Testis (tissue), 3 donors: ENCODE data around the gene RANBP3. TPM values are rescaled to one million over a fixed set of nuclear protein-coding genes. Genes with fewer than 3 reads are reported as not detected.
A peak's percentile ranks its signal among the peaks of the same experiment; 100 is the strongest.

Experiments
- DNase-seq: peaks from one replicate; pipeline ENCODE4 v3.0.0-alpha.2; 2019
- H3K27ac ChIP-seq, 2 donors: fragments of 200-600 bp; sonication (generic); one replicate each; pipeline ENCODE4 v1.5.1; 2019
- H3K27me3 ChIP-seq: fragments of 200-600 bp; sonication (generic); one replicate; pipeline ENCODE4 v1.5.1; 2019
- H3K36me3 ChIP-seq: fragments of 200-600 bp; sonication (generic); one replicate; pipeline ENCODE4 v1.5.1; 2017; ENCODE audit warnings: low read depth; ENCODE audit errors: missing control alignments
- H3K4me1 ChIP-seq: fragments of 200-600 bp; sonication (generic); one replicate; pipeline ENCODE4 v1.5.1; 2019
- H3K4me3 ChIP-seq, 2 donors: fragments of 200-600 bp; sonication (generic); one replicate each; pipeline ENCODE4 v1.5.1; 2017 to 2019
- H3K9me3 ChIP-seq: fragments of 200-600 bp; sonication (generic); one replicate; pipeline ENCODE4 v1.5.1; 2017
- POLR2A ChIP-seq: fragments of 450-650 bp; IDR thresholded peaks from one replicate; pipeline ENCODE4 v1.6.1; 2017; ENCODE audit warnings: antibody characterized with exemption, mild to moderate bottlenecking, moderate library complexity
- WGBS, 2 donors: methylation state at CpG; one replicate each; pipeline ENCODE4 v1.1.5; 2018; 5-methylcytosine and 5-hydroxymethylcytosine counted together
- intact Hi-C: fragments of 100-400 bp; cut with DNase I; formaldehyde crosslinking; loops from one replicate; pipeline ENCODE4 v1.15.1; 2023; ENCODE audit warnings: low total_unique reads
- polyA plus RNA-seq: library from polyadenylated mRNA; stranded (reverse); fragments of 350-450 nt; fragmentation: Illumina TruSeq; extraction: RNeasy Lipid Tissue Mini Kit (QIAGEN cat#74804); gene quantifications from one replicate; pipeline ENCODE4 v1.2.3, GENCODE V29; 2014; ENCODE audit warnings: low read depth, low replicate concordance; ENCODE audit not compliant: insufficient read depth
- total RNA-seq, 2 donors: library from RNA; depleted of rRNA; stranded (reverse); fragments of >200 nt; gene quantifications; one replicate each; pipeline ENCODE4 v1.2.3, GENCODE V29; 2016
- TF ChIP-seq, protein P1 (sequence below), 3 experiments: fragments of 450-650 bp in 2 of 3; fragments of 200-600 bp in 1 of 3; sonication (generic) in 1 of 3; IDR thresholded peaks; one replicate each; pipeline ENCODE4 v1.5.1; 2016 to 2019; ENCODE audit warnings: antibody characterized with exemption in 3 of 3, mild to moderate bottlenecking in 2 of 3, moderate library complexity in 1 of 3

RANBP3 gene
- total and polyA plus RNA-seq, 3 donors from 2014 or later = 142 to 148 (median 145) TPM

GRCh38 chr19:5993201-5993600 lies 15.3 kb upstream of the RANBP3 start:
- Histone ChIP-seq H3K27me3 (no peaks in the 10 kb centered on the region), H3K27ac (no peak overlapping the region), H3K4me1 (peaks cover 21% of the 10 kb centered on the region), H3K4me3 (no peak overlapping the region), H3K9me3 (no peaks in the 10 kb centered on the region), H3K36me3 (no peaks in the 10 kb centered on the region)
- WGBS, 2 donors = 72 to 79% methylated on average over 13 of the region's 13 CpGs
- TF ChIP-seq, protein P1, sequence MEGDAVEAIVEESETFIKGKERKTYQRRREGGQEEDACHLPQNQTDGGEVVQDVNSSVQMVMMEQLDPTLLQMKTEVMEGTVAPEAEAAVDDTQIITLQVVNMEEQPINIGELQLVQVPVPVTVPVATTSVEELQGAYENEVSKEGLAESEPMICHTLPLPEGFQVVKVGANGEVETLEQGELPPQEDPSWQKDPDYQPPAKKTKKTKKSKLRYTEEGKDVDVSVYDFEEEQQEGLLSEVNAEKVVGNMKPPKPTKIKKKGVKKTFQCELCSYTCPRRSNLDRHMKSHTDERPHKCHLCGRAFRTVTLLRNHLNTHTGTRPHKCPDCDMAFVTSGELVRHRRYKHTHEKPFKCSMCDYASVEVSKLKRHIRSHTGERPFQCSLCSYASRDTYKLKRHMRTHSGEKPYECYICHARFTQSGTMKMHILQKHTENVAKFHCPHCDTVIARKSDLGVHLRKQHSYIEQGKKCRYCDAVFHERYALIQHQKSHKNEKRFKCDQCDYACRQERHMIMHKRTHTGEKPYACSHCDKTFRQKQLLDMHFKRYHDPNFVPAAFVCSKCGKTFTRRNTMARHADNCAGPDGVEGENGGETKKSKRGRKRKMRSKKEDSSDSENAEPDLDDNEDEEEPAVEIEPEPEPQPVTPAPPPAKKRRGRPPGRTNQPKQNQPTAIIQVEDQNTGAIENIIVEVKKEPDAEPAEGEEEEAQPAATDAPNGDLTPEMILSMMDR (IDR thresholded peaks at IDR 0.05) = no peak
- TF ChIP-seq POLR2A = no peak
- no peak for DNase-seq
- intact Hi-C loops = no loop called here

GRCh38 chr19:5992756-5993155 lies 14.8 kb upstream of the RANBP3 start:
- no peak overlapping the region for H3K27ac ChIP-seq

DNA sequence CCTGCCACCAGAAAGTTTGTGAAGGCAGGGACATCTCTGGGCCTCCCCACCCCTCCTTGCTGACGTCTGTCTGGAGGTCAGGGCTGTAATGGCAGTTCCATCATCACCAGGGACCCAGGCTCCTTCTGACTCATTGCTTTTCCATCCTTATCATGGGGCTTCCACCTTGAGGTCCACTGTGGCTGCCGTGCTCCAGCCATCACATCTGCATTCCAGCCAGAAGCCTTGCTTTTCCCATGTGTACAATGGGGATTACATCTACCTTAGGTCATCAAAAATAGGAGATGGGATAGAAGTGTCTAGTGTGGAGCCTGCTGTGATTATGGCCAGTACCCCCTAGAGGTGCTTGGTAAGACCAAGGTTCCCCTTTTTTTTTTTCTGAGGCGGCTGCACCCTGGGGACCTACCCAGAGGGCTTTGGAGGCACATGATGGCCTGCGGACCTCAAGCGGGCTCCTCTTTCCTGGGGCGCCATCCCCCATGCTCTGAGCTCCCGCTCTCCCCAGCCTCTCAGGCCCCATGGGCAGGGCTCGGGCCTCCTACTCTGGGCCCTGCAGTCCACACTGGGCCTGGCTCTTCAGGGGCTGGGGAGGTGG lies 13.4 kb upstream of the RANBP3 start:
- H3K4me3 ChIP-seq = no peak overlapping the region
- 91 to 98% methylated on average over 8 of the region's 8 CpGs for WGBS, 2 donors
- no peak overlapping the region for H3K27ac ChIP-seq
- TF ChIP-seq, protein P1 (IDR thresholded peaks at IDR 0.05) = no peak
- no peak for TF ChIP-seq POLR2A
- no peak for DNase-seq
- intact Hi-C loops = no loop called here
- peaks cover 19% of the 10 kb centered on the region for H3K4me1 ChIP-seq
- H3K27me3 ChIP-seq = no peaks in the 10 kb centered on the region
- H3K9me3 ChIP-seq = no peaks in the 10 kb centered on the region
- H3K36me3 ChIP-seq = no peaks in the 10 kb centered on the region

More at GRCh38 chr19:5992756-5993155, 14.8 kb upstream of the RANBP3 start:
- H3K9me3 ChIP-seq = no peaks in the 10 kb centered on the region
- intact Hi-C loops = no loop called here
- 89 to 93% methylated on average over 11 of the region's 11 CpGs for WGBS, 2 donors
- H3K27me3 ChIP-seq = no peaks in the 10 kb centered on the region
- no peak for DNase-seq
- no peak overlapping the region for H3K4me3 ChIP-seq
- peaks cover 22% of the 10 kb centered on the region for H3K4me1 ChIP-seq
- TF ChIP-seq, protein P1 (IDR thresholded peaks at IDR 0.05) = no peak
- TF ChIP-seq POLR2A = no peak
- H3K36me3 ChIP-seq = no peaks in the 10 kb centered on the region

- peak; percentile 49 for DNase-seq
- H3K4me3 ChIP-seq = peak overlapping the region; percentile 12 to 50
- no peaks in the 10 kb centered on the region for H3K27me3 ChIP-seq
- intact Hi-C loops = no loop called here
- no peaks in the 10 kb centered on the region for H3K36me3 ChIP-seq
- H3K9me3 ChIP-seq = no peaks in the 10 kb centered on the region
- peaks cover 22% of the 10 kb centered on the region for H3K4me1 ChIP-seq
- no peak overlapping the region for H3K27ac ChIP-seq
- TF ChIP-seq, protein P1 (IDR thresholded peaks at IDR 0.05) = no peak
- TF ChIP-seq POLR2A = no peak
- WGBS, 2 donors = 33 to 44% methylated on average over 16 to 17 of the region's 17 CpGs
Measured at GRCh38 chr19:5990289-5990797, 12.4 kb upstream of the RANBP3 start.
